Stimulated activated naive CD8-positive, alpha-beta T cell treated with anti-CD3 and anti-CD28 coated beads, Interleukin-15, amount 100 ng/mL, for 72 hours (primary cell): Measurements from ENCODE around the gene IMPACT.
A peak's percentile ranks its signal among the peaks of the same experiment; 100 is the strongest.

ENCODE experiments used
- ATAC-seq: fragments of 150-1000 bp; cut with Tn5 transposase; 2 replicates; pipeline ENCODE4 v1.10.0; 2021; ENCODE audit warnings: mild to moderate bottlenecking, moderate library complexity
- DNase-seq, 2 donors: peaks; one replicate each; pipeline ENCODE4 v3.0.0; 2021 to 2022
- H3K27ac Mint-ChIP-seq, 2 donors: one replicate each; pipeline ENCODE4 v1.8.0; 2022; ENCODE audit warnings: mild to moderate bottlenecking in 2 of 2, mixed read lengths in 2 of 2, moderate library complexity in 2 of 2
- H3K27me3 Mint-ChIP-seq: one replicate; pipeline ENCODE4 v1.8.0; 2022; ENCODE audit warnings: mixed read lengths
- H3K4me1 Mint-ChIP-seq: one replicate; pipeline ENCODE4 v1.8.0; 2022; ENCODE audit warnings: mild to moderate bottlenecking, mixed read lengths
- H3K4me3 Mint-ChIP-seq, 2 donors: one replicate each; pipeline ENCODE4 v1.8.0; 2022; ENCODE audit warnings: mild to moderate bottlenecking in 2 of 2, mixed read lengths in 2 of 2, moderate library complexity in 1 of 2
- H3K9me3 Mint-ChIP-seq, 2 donors: one replicate each; pipeline ENCODE4 v1.8.0; 2022; ENCODE audit warnings: mixed read lengths in 2 of 2

IMPACT gene

GRCh38 chr18:24404591-24404990 is 21.9 kb upstream of the IMPACT start:
- Mint-ChIP-seq H3K9me3 (no peaks in the 10 kb centered on the region), H3K4me1 (peaks cover 10% of the 10 kb centered on the region), H3K27ac (no peak overlapping the region), H3K27me3 (peaks cover 36% of the 10 kb centered on the region), H3K4me3 (no peak overlapping the region)
- ATAC-seq (no peak), DNase-seq (no peak)

GRCh38 chr18:24408496-24408895 is 18.0 kb upstream of the IMPACT start:
- no peak for ATAC-seq
- Mint-ChIP-seq H3K4me3 (no peak overlapping the region), H3K27ac (no peak overlapping the region), H3K4me1 (peaks cover 7% of the 10 kb centered on the region), H3K9me3 (peaks cover 6 to 9% of the 10 kb centered on the region in 2 donors), H3K27me3 (peaks cover 53% of the 10 kb centered on the region)
- no peak for DNase-seq

- no peak for DNase-seq
- Mint-ChIP-seq H3K4me3 (no peak overlapping the region), H3K27ac (no peak overlapping the region), H3K9me3 (peaks cover 6 to 9% of the 10 kb centered on the region in 2 donors), H3K4me1 (peaks cover 16% of the 10 kb centered on the region), H3K27me3 (peaks cover 46% of the 10 kb centered on the region)
- ATAC-seq = no peak
These were observed 13.3 kb upstream of the IMPACT start for GRCh38 chr18:24413148-24413547.

GRCh38 chr18:24414349-24415003 is 12.0 kb upstream of the IMPACT start:
- H3K4me3 Mint-ChIP-seq = no peak overlapping the region
- peaks cover 46% of the 10 kb centered on the region for H3K27me3 Mint-ChIP-seq
- peaks cover 6 to 9% of the 10 kb centered on the region in 2 donors for H3K9me3 Mint-ChIP-seq
- ATAC-seq (peak; percentile 85), DNase-seq (no peak)
- H3K27ac Mint-ChIP-seq = peak overlapping the region in 1 of 2 donors; percentile 9
- H3K4me1 Mint-ChIP-seq = peaks cover 16% of the 10 kb centered on the region

GRCh38 chr18:24417480-24417879 is 9.0 kb upstream of the IMPACT start:
- H3K4me1 Mint-ChIP-seq = peaks cover 16% of the 10 kb centered on the region
- H3K27ac Mint-ChIP-seq = no peak overlapping the region
- no peak overlapping the region for H3K4me3 Mint-ChIP-seq
- peaks cover 6 to 9% of the 10 kb centered on the region in 2 donors for H3K9me3 Mint-ChIP-seq
- DNase-seq = no peak
- peaks cover 51% of the 10 kb centered on the region for H3K27me3 Mint-ChIP-seq
- ATAC-seq = no peak

GRCh38 chr18:24420551-24420950 is 5.9 kb upstream of the IMPACT start:
- no peak overlapping the region for H3K27ac Mint-ChIP-seq
- no peak for DNase-seq
- H3K27me3 Mint-ChIP-seq = peaks cover 60% of the 10 kb centered on the region
- ATAC-seq = no peak
- peaks cover 1% of the 10 kb centered on the region in 2 donors for H3K9me3 Mint-ChIP-seq
- no peaks in the 10 kb centered on the region for H3K4me1 Mint-ChIP-seq
- H3K4me3 Mint-ChIP-seq = no peak overlapping the region

- peaks cover 9% of the 10 kb centered on the region for H3K4me1 Mint-ChIP-seq
- no peak for ATAC-seq
- no peak overlapping the region for H3K4me3 Mint-ChIP-seq
- peaks cover 8 to 9% of the 10 kb centered on the region in 2 donors for H3K9me3 Mint-ChIP-seq
- DNase-seq = no peak
- H3K27ac Mint-ChIP-seq = no peak overlapping the region
- H3K27me3 Mint-ChIP-seq = peaks cover 54% of the 10 kb centered on the region
These were observed 4.6 kb upstream of the IMPACT start for GRCh38 chr18:24421831-24422230.

GRCh38 chr18:24426073-24426397 is 435 bp upstream of the IMPACT start:
- H3K27ac Mint-ChIP-seq = peak overlapping the region; percentile 95
- peaks cover 25% of the 10 kb centered on the region for H3K27me3 Mint-ChIP-seq
- H3K4me1 Mint-ChIP-seq = peaks cover 20% of the 10 kb centered on the region
- peaks cover 8 to 9% of the 10 kb centered on the region in 2 donors for H3K9me3 Mint-ChIP-seq
- ATAC-seq (no peak), DNase-seq (no peak)
- peak overlapping the region; percentile 91 to 96 for H3K4me3 Mint-ChIP-seq

- no peak for ATAC-seq
- H3K4me1 Mint-ChIP-seq = peaks cover 20% of the 10 kb centered on the region
- DNase-seq = peak in 1 of 2 donors; percentile 2
- H3K4me3 Mint-ChIP-seq = peak overlapping the region; percentile 96
- H3K9me3 Mint-ChIP-seq = peaks cover 8 to 9% of the 10 kb centered on the region in 2 donors
- H3K27me3 Mint-ChIP-seq = peaks cover 15% of the 10 kb centered on the region
- peak overlapping the region; percentile 97 to 98 for H3K27ac Mint-ChIP-seq
These were observed 1.0 kb downstream of the IMPACT start for GRCh38 chr18:24427484-24427883.

GRCh38 chr18:24428709-24429108 is 2.2 kb downstream of the IMPACT start:
- no peak for DNase-seq
- no peak overlapping the region for H3K4me3 Mint-ChIP-seq
- no peak overlapping the region for H3K27ac Mint-ChIP-seq
- H3K4me1 Mint-ChIP-seq = peaks cover 20% of the 10 kb centered on the region
- ATAC-seq = no peak
- H3K9me3 Mint-ChIP-seq = peaks cover 8 to 9% of the 10 kb centered on the region in 2 donors
- H3K27me3 Mint-ChIP-seq = peaks cover 3% of the 10 kb centered on the region

- no peaks in the 10 kb centered on the region for H3K27me3 Mint-ChIP-seq
- H3K9me3 Mint-ChIP-seq = peaks cover 8 to 9% of the 10 kb centered on the region in 2 donors
- peaks cover 20% of the 10 kb centered on the region for H3K4me1 Mint-ChIP-seq
- no peak overlapping the region for H3K27ac Mint-ChIP-seq
- DNase-seq = no peak
- no peak overlapping the region for H3K4me3 Mint-ChIP-seq
- no peak for ATAC-seq
These were observed 2.7 kb downstream of the IMPACT start for GRCh38 chr18:24429188-24429587.

- no peak for DNase-seq
- Mint-ChIP-seq H3K4me1 (peaks cover 7% of the 10 kb centered on the region), H3K4me3 (no peak overlapping the region), H3K27me3 (no peaks in the 10 kb centered on the region), H3K9me3 (no peaks in the 10 kb centered on the region), H3K27ac (no peak overlapping the region)
- no peak for ATAC-seq
These were observed 6.1 kb downstream of the IMPACT start for GRCh38 chr18:24432618-24433017.

GRCh38 chr18:24436939-24437338 is 10.5 kb downstream of the IMPACT start:
- H3K27me3 Mint-ChIP-seq = no peaks in the 10 kb centered on the region
- ATAC-seq (no peak), DNase-seq (no peak)
- H3K4me1 Mint-ChIP-seq = no peaks in the 10 kb centered on the region
- no peak overlapping the region for H3K4me3 Mint-ChIP-seq
- H3K27ac Mint-ChIP-seq = peak overlapping the region in 1 of 2 donors; percentile 64
- no peaks in the 10 kb centered on the region for H3K9me3 Mint-ChIP-seq

GRCh38 chr18:24443870-24444269 is 17.4 kb downstream of the IMPACT start:
- Mint-ChIP-seq H3K4me3 (no peak overlapping the region), H3K4me1 (peaks cover 9% of the 10 kb centered on the region), H3K27me3 (no peaks in the 10 kb centered on the region), H3K9me3 (no peaks in the 10 kb centered on the region), H3K27ac (no peak overlapping the region)
- no peak for DNase-seq
- ATAC-seq = no peak

GRCh38 chr18:24446453-24446852 is 20.0 kb downstream of the IMPACT start:
- peaks cover 9% of the 10 kb centered on the region for H3K4me1 Mint-ChIP-seq
- no peak for ATAC-seq
- H3K4me3 Mint-ChIP-seq = no peak overlapping the region
- H3K27ac Mint-ChIP-seq = peak overlapping the region in 1 of 2 donors; percentile 21
- no peaks in the 10 kb centered on the region for H3K27me3 Mint-ChIP-seq
- no peaks in the 10 kb centered on the region for H3K9me3 Mint-ChIP-seq
- no peak for DNase-seq

GRCh38 chr18:24446953-24447538 is 20.6 kb downstream of the IMPACT start:
- Mint-ChIP-seq H3K4me3 (no peak overlapping the region), H3K27ac (peak overlapping the region in 1 of 2 donors; percentile 21), H3K9me3 (no peaks in the 10 kb centered on the region), H3K27me3 (no peaks in the 10 kb centered on the region), H3K4me1 (peaks cover 9% of the 10 kb centered on the region)
- DNase-seq (no peak), ATAC-seq (no peak)

- no peak overlapping the region for H3K27ac Mint-ChIP-seq
- H3K4me1 Mint-ChIP-seq = peaks cover 9% of the 10 kb centered on the region
- H3K4me3 Mint-ChIP-seq = no peak overlapping the region
- DNase-seq (no peak), ATAC-seq (no peak)
- no peaks in the 10 kb centered on the region for H3K9me3 Mint-ChIP-seq
- no peaks in the 10 kb centered on the region for H3K27me3 Mint-ChIP-seq
These were observed 21.5 kb downstream of the IMPACT start for GRCh38 chr18:24447961-24448360.
